ENCODE results near the gene COPS7A.

Gene COPS7A, protein sequence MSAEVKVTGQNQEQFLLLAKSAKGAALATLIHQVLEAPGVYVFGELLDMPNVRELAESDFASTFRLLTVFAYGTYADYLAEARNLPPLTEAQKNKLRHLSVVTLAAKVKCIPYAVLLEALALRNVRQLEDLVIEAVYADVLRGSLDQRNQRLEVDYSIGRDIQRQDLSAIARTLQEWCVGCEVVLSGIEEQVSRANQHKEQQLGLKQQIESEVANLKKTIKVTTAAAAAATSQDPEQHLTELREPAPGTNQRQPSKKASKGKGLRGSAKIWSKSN

DNA sequence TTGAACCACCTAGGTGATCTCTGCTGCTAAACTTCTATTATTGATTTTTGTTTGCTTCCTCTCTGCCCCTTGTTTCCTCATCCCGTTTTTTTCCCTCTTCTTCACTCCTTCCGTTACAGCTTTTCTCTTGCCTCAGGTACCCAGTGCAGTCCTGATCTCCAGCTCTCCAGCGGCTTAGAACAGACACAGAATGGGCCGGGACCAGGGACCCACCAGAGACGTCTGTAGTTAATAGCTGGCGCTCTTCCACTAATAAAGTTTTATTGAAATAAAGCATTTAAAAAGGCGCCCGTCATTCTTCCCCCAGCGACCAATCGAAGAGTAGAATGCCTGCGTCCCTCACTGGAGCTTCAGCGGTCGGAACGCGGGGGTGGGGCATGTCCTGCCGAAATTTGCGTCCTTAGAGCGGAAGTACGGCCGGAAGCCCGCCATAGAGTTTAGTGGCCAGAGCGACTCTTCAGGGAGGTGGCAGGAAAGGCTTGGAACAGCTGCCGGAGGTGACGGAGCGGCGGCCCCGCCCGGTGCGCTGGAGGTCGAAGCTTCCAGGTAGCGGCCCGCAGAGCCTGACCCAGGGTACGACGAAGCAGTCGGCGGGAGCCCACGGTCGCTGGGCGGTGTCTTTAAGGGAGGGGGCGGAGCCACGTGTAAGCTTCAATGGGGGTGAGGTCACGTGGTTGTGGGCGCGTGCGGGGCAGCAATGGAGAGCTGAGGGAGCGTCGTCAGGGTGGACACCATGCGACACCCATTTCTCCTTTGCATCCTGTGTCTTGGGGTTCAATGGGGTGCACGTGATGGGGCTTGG is at the start of gene COPS7A:
COPS7A (plus strand) TSS at position 440 of the 802 bp plus-strand sequence. CDS start 611 bp downstream, outside the sequence.
- Histone ChIP-seq H3K4me3 (ENCODE audit: low read length) (peak within 1 kb of the TSS; percentile 87), H3K36me3 (ENCODE audit: control insufficient read depth, insufficient read depth, low read length) (no peaks in the 10 kb centered on the region), H3K4me1 (ENCODE audit: control insufficient read depth, insufficient read depth, low read length) (peaks cover 7% of the 10 kb centered on the region), H3K27me3 (ENCODE audit: control insufficient read depth, insufficient read depth, low read length) (no peaks in the 10 kb centered on the region), H3K9ac (ENCODE audit: low read length) (peak within 1 kb of the TSS; percentile 72), H3K9me3 (ENCODE audit: control insufficient read depth, low read length) (no peaks in the 10 kb centered on the region)

DNA sequence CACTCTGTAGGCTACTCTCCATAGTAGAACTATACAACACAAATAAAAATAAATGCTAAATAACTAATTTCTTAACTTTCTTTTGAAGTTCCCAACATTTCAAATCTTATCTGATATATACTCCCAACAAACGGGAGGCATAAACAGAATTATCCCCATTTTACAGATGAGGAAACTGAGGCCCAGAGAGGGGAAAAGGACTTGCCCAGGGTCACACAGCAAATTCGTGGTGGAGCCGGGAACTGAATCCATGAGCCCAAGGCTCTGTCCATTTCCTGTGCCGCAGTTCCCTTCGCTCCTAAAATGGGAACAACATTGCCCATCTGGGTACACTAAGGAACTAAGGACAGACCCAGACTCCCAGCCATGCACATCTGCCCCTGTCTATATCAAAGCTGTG is 46.9 kb upstream of the COPS7A start:
- Histone ChIP-seq H3K4me1 (ENCODE audit: control insufficient read depth, insufficient read depth, low read length) (no peaks in the 10 kb centered on the region), H3K9ac (ENCODE audit: low read length) (no peak overlapping the region), H3K9me3 (ENCODE audit: control insufficient read depth, low read length) (no peaks in the 10 kb centered on the region), H3K4me3 (ENCODE audit: low read length) (no peak overlapping the region), H3K27me3 (ENCODE audit: control insufficient read depth, insufficient read depth, low read length) (no peaks in the 10 kb centered on the region), H3K36me3 (ENCODE audit: control insufficient read depth, insufficient read depth, low read length) (peaks cover 44% of the 10 kb centered on the region)

DNA sequence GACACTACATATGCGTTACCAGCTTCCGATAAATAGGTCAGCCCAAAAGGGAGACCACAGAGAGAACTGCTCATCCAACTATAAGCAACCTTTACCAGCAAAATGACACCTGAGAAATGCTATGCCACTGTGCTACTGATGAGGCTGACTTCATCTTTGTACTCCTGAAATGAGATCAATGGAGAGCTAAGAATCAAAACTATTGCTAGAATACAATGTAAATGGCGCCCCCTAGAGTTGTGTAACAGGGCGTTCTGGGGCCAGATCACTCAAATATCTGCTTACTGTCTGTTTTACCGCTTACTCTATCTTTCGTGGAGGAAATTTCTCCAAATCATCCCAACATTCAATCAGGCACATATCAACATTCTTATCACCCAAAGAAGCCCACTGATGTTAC is 39.2 kb upstream of the COPS7A start:
- Histone ChIP-seq H3K9ac (ENCODE audit: low read length) (no peak overlapping the region), H3K9me3 (ENCODE audit: control insufficient read depth, low read length) (no peaks in the 10 kb centered on the region), H3K4me1 (ENCODE audit: control insufficient read depth, insufficient read depth, low read length) (peaks cover 10% of the 10 kb centered on the region), H3K27me3 (ENCODE audit: control insufficient read depth, insufficient read depth, low read length) (no peaks in the 10 kb centered on the region), H3K4me3 (ENCODE audit: low read length) (no peak overlapping the region), H3K36me3 (ENCODE audit: control insufficient read depth, insufficient read depth, low read length) (peaks cover 5% of the 10 kb centered on the region)

DNA sequence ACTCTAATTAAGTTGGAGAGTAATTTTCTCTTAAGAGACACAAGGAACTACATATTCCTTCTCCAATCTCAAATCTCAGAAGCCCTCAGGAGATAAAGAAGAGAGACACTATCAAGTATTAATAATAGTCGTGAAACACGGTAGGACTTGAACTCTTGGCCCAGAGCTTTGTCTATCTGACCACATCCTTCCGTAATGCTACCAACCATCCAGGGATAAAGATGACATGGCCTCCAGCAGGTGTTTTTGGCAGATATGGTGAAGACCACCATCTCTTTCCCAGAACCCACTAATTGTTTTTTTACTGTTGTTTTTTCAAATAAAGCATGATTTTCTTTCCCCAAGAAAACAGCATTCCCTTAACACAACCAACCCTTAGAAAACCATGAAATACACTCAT is 38.0 kb upstream of the COPS7A start:
- H3K4me3 ChIP-seq (ENCODE audit: low read length): no peak overlapping the region
- peaks cover 22% of the 10 kb centered on the region for H3K4me1 ChIP-seq (ENCODE audit: control insufficient read depth, insufficient read depth, low read length)
- no peaks in the 10 kb centered on the region for H3K27me3 ChIP-seq (ENCODE audit: control insufficient read depth, insufficient read depth, low read length)
- no peaks in the 10 kb centered on the region for H3K9me3 ChIP-seq (ENCODE audit: control insufficient read depth, low read length)
- H3K9ac ChIP-seq (ENCODE audit: low read length): no peak overlapping the region
- peaks cover 3% of the 10 kb centered on the region for H3K36me3 ChIP-seq (ENCODE audit: control insufficient read depth, insufficient read depth, low read length)

DNA sequence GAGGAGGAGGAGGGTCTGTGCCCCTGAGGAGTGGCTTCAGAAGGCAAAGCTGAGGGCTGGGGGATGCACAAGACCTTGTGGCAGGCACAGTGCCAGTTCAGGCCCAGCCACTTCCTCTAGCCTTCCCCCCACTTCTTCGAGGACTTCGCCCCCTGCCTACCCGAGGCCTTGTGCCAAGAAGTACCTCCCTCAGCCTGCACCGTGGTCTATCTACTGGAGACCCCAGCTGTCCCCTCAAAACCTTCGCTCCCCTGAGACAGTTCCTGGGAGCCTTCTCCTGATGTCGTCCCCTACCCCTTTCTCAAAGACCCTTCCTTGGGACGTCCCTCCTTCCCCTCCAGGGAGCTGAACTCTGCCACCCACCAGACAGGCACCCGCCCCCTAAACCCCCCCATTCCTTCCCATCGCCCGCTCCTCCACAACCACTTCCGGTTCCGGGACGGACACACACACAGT is 35.3 kb upstream of the COPS7A start:
- Histone ChIP-seq H3K4me3 (ENCODE audit: low read length) (peak overlapping the region; percentile 85), H3K36me3 (ENCODE audit: control insufficient read depth, insufficient read depth, low read length) (peaks cover 3% of the 10 kb centered on the region), H3K9ac (ENCODE audit: low read length) (peak overlapping the region; percentile 87), H3K9me3 (ENCODE audit: control insufficient read depth, low read length) (no peaks in the 10 kb centered on the region), H3K27me3 (ENCODE audit: control insufficient read depth, insufficient read depth, low read length) (no peaks in the 10 kb centered on the region), H3K4me1 (ENCODE audit: control insufficient read depth, insufficient read depth, low read length) (peaks cover 22% of the 10 kb centered on the region)

DNA sequence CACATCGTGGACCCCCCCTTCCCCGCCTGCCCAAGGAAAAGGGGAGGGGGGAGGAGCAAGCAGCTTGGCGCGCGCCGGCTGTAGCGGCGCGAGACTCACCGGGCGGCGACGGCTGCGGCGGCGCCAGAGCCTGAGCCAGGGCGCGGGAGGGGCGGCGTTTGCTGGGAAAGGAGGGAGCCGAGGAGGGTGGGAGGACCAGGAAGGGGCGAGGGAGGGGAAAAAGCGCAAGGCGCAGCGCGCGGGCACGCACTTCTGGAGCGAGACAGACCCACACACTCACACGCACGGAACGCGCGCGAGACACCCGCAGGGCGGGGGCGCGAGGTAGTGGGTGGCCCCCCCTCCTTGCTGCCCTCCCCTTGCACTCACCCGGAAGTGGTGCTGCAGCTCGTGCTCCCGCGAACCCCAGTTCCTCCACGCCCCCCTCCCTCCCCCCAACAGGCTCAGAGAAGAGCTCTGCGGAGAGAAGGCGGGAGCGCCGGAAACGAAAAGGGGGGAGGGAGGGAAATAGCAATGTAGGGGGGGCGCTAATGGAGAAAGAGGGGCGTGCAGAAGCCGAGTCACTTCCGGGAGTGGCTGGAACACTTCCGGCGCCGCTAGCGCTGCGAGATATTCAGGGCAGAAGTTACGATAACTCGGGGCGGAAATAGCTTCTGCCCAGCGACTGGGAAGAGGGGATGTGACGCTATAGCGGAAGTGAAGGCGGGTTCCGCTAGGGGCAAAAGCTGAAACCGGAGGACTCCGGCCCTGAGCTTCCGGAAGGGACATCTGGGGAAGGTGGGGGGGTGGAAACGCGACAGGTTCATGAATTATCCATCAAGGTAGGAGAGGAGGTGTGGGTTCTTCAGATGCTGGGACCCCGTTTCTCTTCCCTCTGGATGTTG is 34.6 kb upstream of the COPS7A start, which contains the start of gene ZNF384:
ZNF384 (minus strand) TSS at position 377 of the 884 bp plus-strand sequence. CDS start 9,855 bp downstream, outside the sequence.
- Histone ChIP-seq H3K4me3 (ENCODE audit: low read length) (peak within 1 kb of the TSS; percentile 85), H3K36me3 (ENCODE audit: control insufficient read depth, insufficient read depth, low read length) (peaks cover 3% of the 10 kb centered on the region), H3K4me1 (ENCODE audit: control insufficient read depth, insufficient read depth, low read length) (peaks cover 22% of the 10 kb centered on the region), H3K9ac (ENCODE audit: low read length) (peak within 1 kb of the TSS; percentile 87), H3K9me3 (ENCODE audit: control insufficient read depth, low read length) (no peaks in the 10 kb centered on the region), H3K27me3 (ENCODE audit: control insufficient read depth, insufficient read depth, low read length) (peaks cover 2% of the 10 kb centered on the region)

DNA sequence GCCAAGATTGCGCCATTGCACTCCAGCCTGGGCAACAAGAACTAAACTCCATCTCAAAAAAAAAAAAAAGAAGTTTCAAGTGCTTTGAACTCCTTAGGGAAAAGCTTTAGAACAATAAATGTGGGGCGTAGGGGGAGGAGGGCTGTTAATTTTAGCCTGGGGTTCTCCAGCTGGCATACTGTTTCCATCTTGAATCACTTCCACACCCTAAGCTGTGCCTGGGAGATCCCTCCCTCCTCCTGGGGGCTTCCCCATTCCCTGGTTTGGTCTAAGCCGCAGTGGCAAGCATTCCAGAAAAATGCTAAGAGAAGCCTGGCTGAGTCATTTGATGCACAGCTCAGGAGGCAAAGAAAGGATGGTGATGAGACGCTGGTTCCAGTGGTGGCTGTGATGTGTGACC is 32.4 kb upstream of the COPS7A start:
- Histone ChIP-seq H3K9me3 (ENCODE audit: control insufficient read depth, low read length) (no peaks in the 10 kb centered on the region), H3K36me3 (ENCODE audit: control insufficient read depth, insufficient read depth, low read length) (no peaks in the 10 kb centered on the region), H3K27me3 (ENCODE audit: control insufficient read depth, insufficient read depth, low read length) (peaks cover 2% of the 10 kb centered on the region), H3K4me3 (ENCODE audit: low read length) (no peak overlapping the region), H3K9ac (ENCODE audit: low read length) (no peak overlapping the region), H3K4me1 (ENCODE audit: control insufficient read depth, insufficient read depth, low read length) (peaks cover 22% of the 10 kb centered on the region)

DNA sequence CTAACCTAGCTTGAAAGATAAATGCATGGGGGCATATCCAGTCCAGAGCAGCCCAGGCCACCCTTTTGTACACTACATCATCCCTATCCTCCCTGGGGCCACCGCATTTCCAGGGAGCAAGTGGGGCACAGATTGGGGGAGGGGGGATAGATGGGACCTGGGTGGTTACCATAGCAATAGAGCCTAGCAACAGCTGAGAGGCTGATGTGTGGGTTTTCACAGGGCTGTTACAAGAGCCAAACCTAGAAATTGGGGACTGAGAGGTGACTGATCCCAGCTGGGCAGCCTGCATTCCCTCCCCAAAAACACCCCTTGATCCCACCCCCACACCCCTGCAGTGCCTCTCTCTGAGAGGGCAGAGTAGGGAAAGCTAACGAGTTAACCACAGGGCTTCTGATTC is 31.0 kb upstream of the COPS7A start:
- peaks cover 6% of the 10 kb centered on the region for H3K27me3 ChIP-seq (ENCODE audit: control insufficient read depth, insufficient read depth, low read length)
- H3K9ac ChIP-seq (ENCODE audit: low read length): no peak overlapping the region
- peaks cover 17% of the 10 kb centered on the region for H3K4me1 ChIP-seq (ENCODE audit: control insufficient read depth, insufficient read depth, low read length)
- no peak overlapping the region for H3K4me3 ChIP-seq (ENCODE audit: low read length)
- no peaks in the 10 kb centered on the region for H3K9me3 ChIP-seq (ENCODE audit: control insufficient read depth, low read length)
- H3K36me3 ChIP-seq (ENCODE audit: control insufficient read depth, insufficient read depth, low read length): no peaks in the 10 kb centered on the region

DNA sequence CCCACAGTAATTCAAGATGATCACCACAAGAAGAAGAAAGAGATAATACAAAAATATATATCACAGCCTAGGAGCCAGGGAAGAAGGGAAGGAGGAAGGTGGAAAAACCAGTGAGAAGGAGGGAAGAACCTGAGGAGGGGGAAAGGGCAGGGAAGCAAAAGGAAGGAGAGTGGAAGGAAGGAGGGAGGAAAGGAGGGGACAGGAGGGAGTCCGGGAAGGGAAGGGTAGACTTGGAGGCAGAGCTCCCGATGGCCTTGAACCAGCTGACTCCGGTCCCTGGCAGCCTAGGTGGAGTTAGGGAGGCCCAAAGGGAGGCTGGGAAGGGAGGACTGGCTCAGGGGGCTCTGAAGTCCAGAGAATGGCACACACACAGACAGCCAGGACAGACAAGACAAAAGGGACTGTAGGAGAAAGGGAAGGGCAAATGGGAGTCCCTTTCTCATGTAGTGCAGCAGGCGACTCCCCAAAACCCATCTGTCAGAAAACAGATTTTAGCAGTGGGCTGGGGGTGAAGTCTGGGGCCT is 30.0 kb upstream of the COPS7A start:
- Histone ChIP-seq H3K27me3 (ENCODE audit: control insufficient read depth, insufficient read depth, low read length) (peaks cover 16% of the 10 kb centered on the region), H3K4me3 (ENCODE audit: low read length) (no peak overlapping the region), H3K9me3 (ENCODE audit: control insufficient read depth, low read length) (no peaks in the 10 kb centered on the region), H3K9ac (ENCODE audit: low read length) (no peak overlapping the region), H3K36me3 (ENCODE audit: control insufficient read depth, insufficient read depth, low read length) (no peaks in the 10 kb centered on the region), H3K4me1 (ENCODE audit: control insufficient read depth, insufficient read depth, low read length) (peaks cover 12% of the 10 kb centered on the region)

DNA sequence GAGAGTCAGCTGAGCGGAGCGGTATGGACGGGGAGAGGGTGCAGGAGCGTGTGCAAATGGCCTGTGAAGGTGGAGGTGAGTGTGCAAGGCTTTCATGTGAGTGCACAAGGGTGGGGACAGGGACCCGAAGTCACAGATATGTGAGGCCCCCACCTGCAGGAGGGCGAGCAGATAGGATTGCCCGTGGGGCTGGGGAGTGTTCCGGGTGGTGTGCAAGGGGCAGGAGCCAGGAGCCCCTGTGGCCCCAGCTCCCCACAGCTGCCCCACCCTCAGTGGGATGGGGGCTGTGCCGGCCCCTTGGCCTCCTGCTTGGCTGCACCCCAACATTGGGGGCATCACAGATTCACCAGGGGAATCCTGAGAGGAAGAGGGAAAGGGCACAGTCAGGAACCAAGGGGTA is 29.1 kb upstream of the COPS7A start:
- H3K4me1 ChIP-seq (ENCODE audit: control insufficient read depth, insufficient read depth, low read length): peaks cover 11% of the 10 kb centered on the region
- no peaks in the 10 kb centered on the region for H3K9me3 ChIP-seq (ENCODE audit: control insufficient read depth, low read length)
- no peak overlapping the region for H3K4me3 ChIP-seq (ENCODE audit: low read length)
- no peaks in the 10 kb centered on the region for H3K36me3 ChIP-seq (ENCODE audit: control insufficient read depth, insufficient read depth, low read length)
- peaks cover 24% of the 10 kb centered on the region for H3K27me3 ChIP-seq (ENCODE audit: control insufficient read depth, insufficient read depth, low read length)
- H3K9ac ChIP-seq (ENCODE audit: low read length): no peak overlapping the region

DNA sequence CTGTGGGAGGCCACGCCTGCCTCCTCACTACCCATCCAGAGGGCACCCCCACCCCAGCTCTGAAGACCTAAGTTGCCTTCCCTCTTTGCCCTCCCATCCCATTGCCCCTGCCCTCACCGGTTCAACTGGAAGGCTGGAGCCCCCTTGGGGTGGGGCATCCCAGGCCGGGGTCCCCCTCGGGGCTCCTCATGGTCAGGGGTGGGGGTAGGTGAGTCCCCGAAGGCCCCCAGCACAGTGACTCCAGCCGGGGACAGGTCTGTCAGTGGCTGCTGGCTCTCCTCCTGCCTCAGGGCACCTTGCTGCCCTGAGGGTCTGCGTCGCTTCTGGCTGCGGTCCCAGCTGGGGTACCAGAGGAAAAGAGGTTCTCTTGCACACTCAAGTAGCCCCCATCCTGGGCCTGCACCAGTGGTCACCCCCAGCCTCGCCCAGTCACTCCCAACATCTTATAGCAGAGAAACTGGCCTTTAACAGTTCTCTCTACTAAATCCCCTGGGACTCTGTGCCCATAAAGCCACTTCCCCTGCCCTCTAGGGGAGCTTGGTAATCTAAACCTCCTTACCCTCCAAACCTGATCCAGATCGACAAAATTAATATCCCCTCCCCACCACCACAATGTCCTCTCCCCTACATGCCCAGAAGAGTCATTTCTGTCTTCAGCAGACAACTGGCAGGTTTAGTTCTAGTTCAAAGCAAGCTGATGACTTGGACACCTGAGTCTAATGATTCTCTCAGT is 28.4 kb upstream of the COPS7A start:
- Histone ChIP-seq H3K36me3 (ENCODE audit: control insufficient read depth, insufficient read depth, low read length) (no peaks in the 10 kb centered on the region), H3K4me3 (ENCODE audit: low read length) (no peak overlapping the region), H3K27me3 (ENCODE audit: control insufficient read depth, insufficient read depth, low read length) (peaks cover 32% of the 10 kb centered on the region), H3K9ac (ENCODE audit: low read length) (no peak overlapping the region), H3K9me3 (ENCODE audit: control insufficient read depth, low read length) (no peaks in the 10 kb centered on the region), H3K4me1 (ENCODE audit: control insufficient read depth, insufficient read depth, low read length) (peaks cover 3% of the 10 kb centered on the region)
